Fibroblast of villous mesenchyme (primary cell): ENCODE data around the gene CCSER2. TPM values are rescaled to one million over a fixed set of nuclear protein-coding genes. Genes with fewer than 3 reads are reported as not detected.

Source experiments
- DNase-seq: peaks from one replicate; pipeline ENCODE4 v3.0.0-alpha.2; 2010; ENCODE audit warnings: low read depth
- H3K4me3 ChIP-seq: 2 replicates; pipeline ENCODE4 v1.5.1; 2011; ENCODE audit warnings: low read depth, mild to moderate bottlenecking, low read length
- CTCF ChIP-seq: IDR thresholded peaks from 2 replicates; pipeline ENCODE4 v1.5.1; 2012; ENCODE audit warnings: low read depth, mild to moderate bottlenecking, low read length; ENCODE audit not compliant: insufficient read depth
- total RNA-seq: library from RNA; depleted of rRNA; stranded (reverse); fragments of >200 nt; gene quantifications from 2 replicates; pipeline ENCODE4 v1.2.3, GENCODE V29; 2012

CCSER2 gene
- total RNA-seq, 1 donor, result 48.4 TPM

GRCh38 chr10:84549368-84550165 is 221.2 kb downstream of the CCSER2 start:
- no peak for TF ChIP-seq CTCF
- no peak overlapping the region for H3K4me3 ChIP-seq
- no peak for DNase-seq

- no peak for TF ChIP-seq CTCF
- no peak for DNase-seq
- no peak overlapping the region for H3K4me3 ChIP-seq
Observed at GRCh38 chr10:84550756-84551436, 222.5 kb downstream of the CCSER2 start.

- no peak overlapping the region for H3K4me3 ChIP-seq
- no peak for DNase-seq
- TF ChIP-seq CTCF, result no peak
Observed at GRCh38 chr10:84551437-84552120, 223.2 kb downstream of the CCSER2 start.

- no peak for DNase-seq
- no peak overlapping the region for H3K4me3 ChIP-seq
- TF ChIP-seq CTCF, result no peak
Observed at GRCh38 chr10:84552478-84552877, 224.1 kb downstream of the CCSER2 start.

GRCh38 chr10:84562592-84562991 is 234.2 kb downstream of the CCSER2 start:
- no peak for TF ChIP-seq CTCF
- no peak for DNase-seq

GRCh38 chr10:84563355-84563754 is 235.0 kb downstream of the CCSER2 start:
- H3K4me3 ChIP-seq, result no peak overlapping the region
- no peak for DNase-seq
- no peak for TF ChIP-seq CTCF

More at GRCh38 chr10:84562592-84562991, 234.2 kb downstream of the CCSER2 start:
- no peak overlapping the region for H3K4me3 ChIP-seq
